GM19455 (cell line): Measurements from ENCODE around the gene PCDH19.
"Not testable (repeated sequence)": the region's sequence is repeated elsewhere in the genome, so short reads cannot be mapped to it uniquely, and the experiment has no call there.

Experiments used
- ATAC-seq: cut with Tn5 transposase; IDR thresholded peaks from one replicate; pipeline ENCODE4 v1.9.1; 2021; ENCODE audit not compliant: unreplicated experiment

The PCDH19 gene, protein sequence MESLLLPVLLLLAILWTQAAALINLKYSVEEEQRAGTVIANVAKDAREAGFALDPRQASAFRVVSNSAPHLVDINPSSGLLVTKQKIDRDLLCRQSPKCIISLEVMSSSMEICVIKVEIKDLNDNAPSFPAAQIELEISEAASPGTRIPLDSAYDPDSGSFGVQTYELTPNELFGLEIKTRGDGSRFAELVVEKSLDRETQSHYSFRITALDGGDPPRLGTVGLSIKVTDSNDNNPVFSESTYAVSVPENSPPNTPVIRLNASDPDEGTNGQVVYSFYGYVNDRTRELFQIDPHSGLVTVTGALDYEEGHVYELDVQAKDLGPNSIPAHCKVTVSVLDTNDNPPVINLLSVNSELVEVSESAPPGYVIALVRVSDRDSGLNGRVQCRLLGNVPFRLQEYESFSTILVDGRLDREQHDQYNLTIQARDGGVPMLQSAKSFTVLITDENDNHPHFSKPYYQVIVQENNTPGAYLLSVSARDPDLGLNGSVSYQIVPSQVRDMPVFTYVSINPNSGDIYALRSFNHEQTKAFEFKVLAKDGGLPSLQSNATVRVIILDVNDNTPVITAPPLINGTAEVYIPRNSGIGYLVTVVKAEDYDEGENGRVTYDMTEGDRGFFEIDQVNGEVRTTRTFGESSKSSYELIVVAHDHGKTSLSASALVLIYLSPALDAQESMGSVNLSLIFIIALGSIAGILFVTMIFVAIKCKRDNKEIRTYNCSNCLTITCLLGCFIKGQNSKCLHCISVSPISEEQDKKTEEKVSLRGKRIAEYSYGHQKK (N-terminal part only)

DNA sequence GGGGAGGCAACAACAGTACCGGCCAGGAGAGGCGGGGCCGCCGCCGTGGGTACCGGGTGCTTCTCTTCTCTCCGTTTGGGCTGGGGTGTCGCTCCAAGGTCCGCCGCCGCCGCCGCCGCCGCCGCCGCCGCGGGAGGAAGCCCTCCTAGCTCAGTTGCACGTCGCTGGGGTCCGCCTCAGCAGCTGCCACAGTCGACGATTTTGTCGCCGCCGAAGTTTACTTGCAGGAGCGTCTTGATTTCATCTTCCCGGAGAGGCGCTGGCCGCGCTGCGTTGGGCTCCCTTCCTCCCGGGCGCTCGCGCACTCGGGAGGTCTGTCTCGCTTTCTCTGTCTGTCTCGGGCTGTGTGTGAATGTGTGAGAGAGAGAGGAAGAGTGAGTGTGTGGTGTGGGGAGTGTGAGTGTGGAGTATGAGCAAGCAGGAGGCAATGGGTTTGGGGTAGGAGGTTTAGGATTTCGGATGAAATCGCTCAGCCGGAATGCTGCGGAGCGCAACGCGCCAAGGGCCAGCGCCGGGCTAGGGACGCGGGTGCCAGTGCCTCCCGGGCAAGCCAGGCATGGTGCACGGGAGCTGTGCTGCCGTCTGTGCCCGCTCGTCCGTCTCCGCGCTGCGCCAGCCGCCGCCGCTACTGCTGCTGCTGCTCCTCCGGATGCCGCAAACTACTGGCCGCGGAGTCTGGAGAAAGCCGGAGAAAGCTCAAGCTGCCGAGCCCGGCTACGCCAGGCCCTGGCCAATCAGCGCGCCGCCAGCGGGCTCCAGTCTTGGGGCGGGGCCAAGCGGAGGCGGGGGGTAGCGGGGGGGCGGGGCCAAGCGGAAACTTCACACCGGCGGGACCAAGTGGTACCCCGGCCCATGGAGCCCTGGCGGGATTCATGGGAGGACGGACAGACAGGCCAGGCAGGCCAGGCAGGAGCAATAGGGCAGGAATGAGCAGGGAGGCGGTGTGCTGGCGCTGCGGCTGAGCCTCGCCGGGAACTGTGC lies at the start of gene PCDH19:
TSS of gene PCDH19 (minus strand) at position 664 of the 981 bp plus-strand sequence. CDS start 1,676 bp downstream, outside the sequence.
- no peak for ATAC-seq

GRCh38 chrX:100449696-100450608 lies 39.9 kb upstream of the PCDH19 start:
- no peak for ATAC-seq

GRCh38 chrX:100447655-100448397 lies 37.8 kb upstream of the PCDH19 start:
- no peak for ATAC-seq

DNA sequence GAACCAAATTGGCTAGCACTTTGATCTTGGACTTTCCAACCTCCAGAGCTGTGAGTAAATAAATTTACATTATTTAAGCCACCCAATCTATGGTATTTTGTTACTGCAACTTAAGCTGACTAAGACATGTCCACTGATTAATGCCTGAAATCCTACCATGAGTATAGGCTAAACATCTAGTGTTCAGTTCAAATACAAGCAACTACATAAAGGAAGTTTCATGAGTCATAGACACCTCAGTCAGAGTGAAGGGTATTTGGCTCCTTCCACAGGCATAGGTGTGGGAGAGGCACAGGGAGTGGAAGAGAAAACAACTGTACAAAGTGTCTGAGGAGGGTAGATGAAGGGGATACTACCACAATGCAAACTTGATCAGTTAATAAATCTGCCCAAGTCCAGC lies 35.5 kb upstream of the PCDH19 start:
- no peak for ATAC-seq

DNA sequence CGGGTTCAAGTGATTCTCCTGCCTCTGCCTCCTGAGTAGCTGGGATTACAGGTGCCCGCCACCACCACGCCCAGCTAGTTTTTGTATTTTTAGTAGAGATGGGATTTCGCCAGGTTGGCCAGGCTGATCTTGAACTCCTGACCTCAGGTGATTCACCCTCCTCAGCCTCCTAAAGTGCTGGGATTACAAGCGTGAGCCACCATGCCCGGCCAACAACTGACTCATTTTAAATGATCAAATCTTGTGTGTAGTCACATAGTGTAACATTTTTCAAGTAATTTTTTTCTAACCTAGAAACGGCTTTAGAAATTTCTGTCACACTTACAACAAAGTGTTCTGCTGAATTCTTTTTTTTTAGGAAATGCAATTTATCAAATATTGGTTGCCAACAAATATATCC lies 31.2 kb upstream of the PCDH19 start:
- not testable (repeated sequence) for ATAC-seq

- ATAC-seq, result no peak
Measured at GRCh38 chrX:100440006-100440405, 29.9 kb upstream of the PCDH19 start.

DNA sequence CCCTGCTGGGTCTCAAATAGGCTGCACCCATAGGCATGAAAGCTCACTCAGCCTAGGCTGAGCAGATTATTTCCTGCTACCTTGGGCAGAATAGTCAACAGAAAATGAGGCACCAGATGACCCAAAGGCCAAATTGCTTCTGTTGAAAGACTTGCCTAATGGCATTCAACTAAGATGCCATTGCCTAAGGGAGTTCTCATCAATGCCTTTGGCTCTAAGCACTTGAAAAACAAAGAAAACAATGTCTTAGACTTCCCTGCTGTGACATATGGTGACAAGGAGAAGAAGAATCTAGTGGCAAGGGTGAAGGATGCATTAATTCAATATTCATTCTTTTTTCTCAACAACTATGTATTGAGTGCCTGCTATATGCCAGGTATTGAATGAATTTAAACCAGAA lies 25.7 kb upstream of the PCDH19 start:
- ATAC-seq, result no peak

- ATAC-seq, result no peak
Measured at GRCh38 chrX:100424012-100424411, 13.9 kb upstream of the PCDH19 start.

GRCh38 chrX:100418556-100418955 lies 8.5 kb upstream of the PCDH19 start:
- no peak for ATAC-seq

- no peak for ATAC-seq
Measured at GRCh38 chrX:100417681-100418080, 7.6 kb upstream of the PCDH19 start.

DNA sequence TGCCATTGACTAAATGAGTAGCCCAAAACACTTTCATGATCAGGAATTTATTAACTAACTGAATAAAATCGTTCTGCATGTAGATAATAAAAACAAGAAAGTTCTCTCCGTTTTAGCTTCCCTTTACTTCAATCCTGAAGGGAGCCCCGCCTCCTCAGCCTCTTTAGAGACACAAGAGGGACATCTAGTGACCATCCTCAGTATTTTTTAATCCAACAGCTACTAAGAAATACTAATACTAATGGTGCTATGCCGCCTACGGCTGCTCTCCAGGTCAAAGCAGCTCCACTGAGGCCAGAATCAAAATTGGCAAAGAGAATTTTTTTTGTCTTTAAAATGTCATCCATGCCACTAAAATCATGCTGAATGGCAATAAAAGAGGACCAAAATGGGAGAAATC lies 3.2 kb upstream of the PCDH19 start:
- ATAC-seq, result no peak

DNA sequence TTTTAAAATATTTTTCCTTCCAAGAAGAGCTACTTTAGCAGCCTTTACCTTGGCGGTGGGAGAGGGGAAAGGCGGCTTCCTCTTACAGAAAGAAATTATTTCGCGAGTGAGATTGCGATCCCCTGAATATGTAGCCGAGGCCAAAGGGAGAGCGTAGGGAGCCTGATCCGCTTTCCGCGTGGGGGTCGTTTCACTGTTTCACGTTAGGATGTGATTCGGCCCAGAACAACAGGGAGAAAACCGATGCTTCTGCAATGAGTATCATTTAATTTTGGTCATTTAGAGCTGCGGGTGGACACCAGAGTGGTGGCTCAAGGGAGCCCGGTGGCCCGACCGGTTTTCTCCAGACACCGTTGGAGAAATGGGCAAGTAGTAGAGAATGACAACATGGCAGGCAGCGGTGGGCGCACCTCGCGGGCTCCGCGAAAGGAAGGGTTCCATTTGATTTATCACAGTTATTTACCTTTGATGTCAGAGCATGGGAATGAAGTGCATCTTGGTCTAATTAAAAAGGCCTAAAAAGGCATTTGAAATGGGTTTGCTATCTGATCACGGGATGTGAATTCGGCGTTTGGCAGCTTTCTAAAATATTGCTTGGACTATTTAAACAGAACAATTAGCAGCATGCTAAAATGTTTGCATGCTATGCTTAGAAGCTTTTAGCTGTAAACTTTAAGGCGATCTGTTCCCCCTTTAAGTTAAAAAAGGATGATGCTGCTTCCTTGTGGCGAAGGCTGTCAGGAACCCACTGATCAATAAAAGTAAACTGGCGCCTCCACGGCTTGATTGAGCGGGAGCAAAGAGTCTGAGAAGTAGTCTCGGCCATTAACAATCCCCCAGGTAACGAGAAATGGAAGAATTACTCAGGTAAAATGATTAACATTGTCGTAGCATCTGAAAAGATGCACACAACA lies 2.0 kb upstream of the PCDH19 start:
- no peak for ATAC-seq

DNA sequence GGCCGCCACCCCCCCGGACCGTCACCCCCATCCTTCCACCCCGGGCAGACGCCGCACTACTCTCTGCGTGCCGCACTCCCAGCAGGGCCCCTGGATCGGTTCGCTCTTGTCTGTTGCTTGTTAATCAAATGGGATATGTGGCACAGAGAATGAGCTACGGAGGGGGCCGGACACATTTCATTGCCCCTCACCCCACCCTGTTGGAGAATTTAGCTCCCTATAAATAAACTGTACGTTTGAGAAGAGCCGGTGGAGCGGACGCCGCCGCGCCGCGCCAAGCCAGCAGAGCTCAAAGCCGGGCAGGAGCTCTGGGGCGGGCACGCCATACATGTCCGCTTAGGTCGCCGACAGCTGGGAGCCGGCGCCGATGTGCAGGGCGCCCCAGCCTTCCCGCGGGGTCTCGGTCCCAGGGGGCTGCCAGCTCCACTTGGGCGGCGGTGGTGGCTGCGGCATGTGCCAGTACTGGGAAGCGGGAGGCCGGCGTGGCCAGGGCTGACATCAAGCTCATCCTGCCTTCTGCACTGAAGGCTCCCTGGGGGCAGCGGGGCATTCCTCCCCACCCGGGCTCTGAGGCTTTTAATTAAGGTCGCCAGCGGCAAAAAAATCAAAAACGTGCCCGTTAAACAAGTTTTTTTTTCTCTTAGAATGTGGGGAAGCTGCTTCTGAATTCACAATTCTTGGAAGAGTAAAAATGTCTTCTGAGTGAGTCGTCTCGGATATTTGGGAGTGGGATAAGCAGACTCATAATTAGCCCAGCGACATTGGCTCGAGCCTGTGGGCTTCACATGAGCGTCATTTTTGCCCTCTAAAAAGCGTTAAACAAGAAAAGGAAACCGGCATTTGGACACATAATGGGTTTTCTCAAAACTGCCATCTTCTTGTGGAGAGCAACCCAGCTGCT lies 1.1 kb upstream of the PCDH19 start:
- ATAC-seq, result no peak

- ATAC-seq, result no peak
Measured at GRCh38 chrX:100408713-100409609, 1.1 kb downstream of the PCDH19 start.

GRCh38 chrX:100407784-100408712 lies 2.0 kb downstream of the PCDH19 start:
- no peak for ATAC-seq
